GM21360 (cell line): ENCODE data around the gene IL1RAPL2.

Experiments used
- ATAC-seq: cut with Tn5 transposase; IDR thresholded peaks from one replicate; pipeline ENCODE4 v1.9.1; 2021; ENCODE audit warnings: mild to moderate bottlenecking, moderate library complexity; ENCODE audit not compliant: unreplicated experiment

Gene IL1RAPL2

GRCh38 chrX:105260291-105261043, 694.5 kb downstream of the IL1RAPL2 start:
- no peak for ATAC-seq

- ATAC-seq = no peak
Observed at GRCh38 chrX:105263171-105263570, 697.2 kb downstream of the IL1RAPL2 start.

DNA sequence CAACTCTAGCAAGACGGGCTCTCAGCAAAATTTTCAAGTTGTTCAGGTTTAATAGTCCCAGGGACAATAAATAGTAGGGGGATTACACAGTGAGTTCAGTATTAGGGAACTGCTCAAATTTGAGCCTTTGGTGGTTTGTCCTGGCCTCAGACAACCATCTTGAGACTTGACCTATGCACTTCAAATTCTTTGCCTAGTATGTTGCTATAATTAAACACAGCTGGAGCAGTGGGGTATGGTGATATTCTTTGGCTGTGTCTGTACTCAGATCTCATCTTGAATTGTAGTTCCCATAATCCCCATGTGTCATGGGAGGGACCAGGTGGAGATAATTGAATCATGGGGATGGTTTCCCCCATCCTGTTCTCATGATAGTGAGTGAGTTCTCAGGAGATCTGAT, 697.8 kb downstream of the IL1RAPL2 start:
- ATAC-seq = no peak

- ATAC-seq = no peak
Observed at GRCh38 chrX:105265093-105265492, 699.1 kb downstream of the IL1RAPL2 start.

DNA sequence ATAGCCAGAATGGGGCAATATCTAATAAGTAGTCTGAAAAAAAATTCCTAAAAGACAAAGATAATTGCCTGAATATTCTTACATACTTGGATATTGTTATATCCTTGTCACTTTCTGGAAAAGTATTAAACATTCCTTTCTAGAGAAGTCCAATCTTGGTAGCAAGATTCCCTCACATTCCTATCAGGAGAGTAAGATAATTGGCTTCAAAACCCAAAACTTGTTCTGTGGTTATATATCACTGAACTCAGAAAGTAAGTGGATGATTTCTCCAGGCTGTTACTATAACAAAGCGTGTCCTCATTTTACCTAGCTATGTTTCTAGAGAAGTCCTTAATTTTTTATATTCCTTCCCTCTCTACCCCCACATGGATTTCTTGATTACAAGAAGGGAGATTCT, 700.5 kb downstream of the IL1RAPL2 start:
- no peak for ATAC-seq

- ATAC-seq = no peak
Observed at GRCh38 chrX:105267167-105267566, 701.2 kb downstream of the IL1RAPL2 start.

- ATAC-seq = no peak
Observed at GRCh38 chrX:105269386-105269785, 703.4 kb downstream of the IL1RAPL2 start.

- no peak for ATAC-seq
Observed at GRCh38 chrX:105273326-105273725, 707.3 kb downstream of the IL1RAPL2 start.

- ATAC-seq = no peak
Observed at GRCh38 chrX:105274091-105274490, 708.1 kb downstream of the IL1RAPL2 start.

DNA sequence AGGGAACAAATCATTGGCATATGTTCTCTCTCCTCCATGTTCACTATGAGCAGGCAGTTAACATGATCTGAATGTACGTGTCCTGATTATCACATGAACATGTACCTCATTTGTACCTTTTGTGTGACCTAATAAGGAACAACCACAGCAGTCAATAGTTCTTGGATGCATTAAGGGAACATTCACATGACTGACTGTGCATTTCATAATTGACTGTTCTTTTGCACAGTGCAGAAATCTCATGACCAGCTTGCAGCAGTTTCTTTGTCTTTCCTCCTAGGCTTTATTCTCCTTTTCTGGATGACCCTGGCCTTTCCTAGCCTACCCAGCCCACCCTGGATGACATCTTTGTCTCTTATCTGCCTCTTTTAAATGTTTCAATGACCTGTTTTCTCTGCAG, 711.1 kb downstream of the IL1RAPL2 start:
- ATAC-seq = no peak

DNA sequence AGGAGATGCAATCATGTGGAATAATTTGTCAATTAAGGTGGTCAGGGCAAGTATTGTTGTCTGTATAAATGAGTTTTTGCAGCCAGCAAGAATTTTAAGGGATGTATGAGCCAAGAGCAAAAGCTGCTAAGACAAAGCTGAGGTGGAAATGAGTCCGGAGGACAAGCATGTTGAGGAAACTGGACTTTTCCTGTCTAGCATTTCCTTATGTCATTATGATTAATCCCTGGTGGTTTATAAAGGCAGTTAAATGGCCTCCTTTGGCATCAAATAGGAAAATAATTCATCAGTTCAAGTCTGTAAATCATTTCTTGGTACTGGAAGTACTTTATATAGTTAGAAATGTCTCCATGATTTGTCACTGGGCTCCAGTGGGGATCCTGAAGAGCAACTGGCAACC, 716.1 kb downstream of the IL1RAPL2 start:
- no peak for ATAC-seq

DNA sequence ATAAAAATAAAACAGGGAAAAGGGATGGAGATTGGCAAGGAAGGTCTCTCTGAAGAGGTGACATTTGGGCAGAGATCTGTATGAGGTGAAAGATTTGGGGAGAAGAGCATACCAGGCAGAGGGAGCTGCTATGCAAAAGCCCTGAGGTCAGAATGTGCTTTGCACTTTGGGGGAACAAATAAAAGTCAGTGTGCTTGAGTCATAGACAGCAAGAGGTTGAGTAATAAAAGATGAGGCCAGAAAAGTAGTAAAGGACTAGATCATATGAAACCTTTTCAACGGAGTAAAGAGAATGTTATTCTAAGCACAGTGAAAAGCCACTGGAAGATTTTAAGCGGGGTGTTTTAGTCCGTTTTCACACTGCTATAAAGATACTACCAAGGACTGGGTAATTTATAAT, 731.0 kb downstream of the IL1RAPL2 start:
- no peak for ATAC-seq

DNA sequence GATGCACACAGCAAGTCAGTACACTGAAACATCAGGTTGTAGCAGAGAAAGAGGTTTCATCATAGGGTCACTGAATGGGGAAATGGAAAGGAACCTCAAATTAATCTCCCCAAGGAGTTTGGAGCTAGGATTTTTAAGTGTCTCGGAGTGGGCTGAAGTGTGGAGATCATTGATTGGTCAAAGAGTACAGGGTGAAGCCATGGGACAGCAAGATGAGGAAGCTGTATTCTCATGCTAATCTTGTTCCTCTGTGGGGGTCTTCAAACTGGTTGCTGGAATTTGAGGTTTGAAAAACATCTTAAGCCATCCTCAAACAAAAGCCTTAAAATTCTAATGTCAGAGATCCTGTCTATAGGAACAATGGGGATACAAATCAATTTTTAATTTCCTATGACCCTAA, 733.3 kb downstream of the IL1RAPL2 start:
- no peak for ATAC-seq

DNA sequence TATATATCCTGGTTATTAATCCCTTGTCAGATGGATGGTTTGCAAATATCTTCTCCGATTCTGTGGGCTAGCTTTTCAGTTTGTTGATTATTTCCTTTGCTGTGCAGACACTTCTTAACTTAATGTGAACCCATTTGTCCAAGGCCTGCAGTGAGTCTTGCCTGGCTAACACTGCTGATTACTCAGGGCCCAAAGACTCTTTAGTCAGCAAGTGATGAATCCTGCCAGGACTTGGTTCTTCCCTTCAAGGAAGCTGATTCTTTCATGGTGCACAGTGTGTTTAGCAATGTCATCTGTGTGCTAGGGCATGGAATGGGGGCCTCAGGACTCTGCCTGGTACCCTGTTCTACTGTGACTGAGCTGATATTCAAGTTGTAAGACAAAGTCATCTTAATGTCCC, 736.2 kb downstream of the IL1RAPL2 start:
- ATAC-seq = no peak

- no peak for ATAC-seq
Observed at GRCh38 chrX:105307762-105308161, 741.8 kb downstream of the IL1RAPL2 start.

DNA sequence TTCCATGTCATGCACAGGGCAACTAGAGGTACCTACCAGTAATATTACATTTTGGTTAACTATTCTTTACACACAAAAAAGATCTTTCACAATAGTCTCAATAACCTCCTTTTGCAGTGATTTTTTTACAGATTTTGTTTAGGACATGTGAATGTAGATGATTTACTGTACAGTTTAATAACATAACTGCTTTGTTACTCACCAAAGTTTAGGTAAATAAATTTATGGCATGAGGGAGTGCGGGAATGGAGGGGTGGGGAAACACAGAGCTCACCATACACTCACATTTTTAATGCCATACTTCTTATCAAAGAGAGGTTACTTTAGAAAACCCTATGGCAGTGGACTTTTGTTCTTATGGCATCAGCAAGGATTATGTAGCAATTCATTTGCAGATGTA, 747.6 kb downstream of the IL1RAPL2 start:
- no peak for ATAC-seq

DNA sequence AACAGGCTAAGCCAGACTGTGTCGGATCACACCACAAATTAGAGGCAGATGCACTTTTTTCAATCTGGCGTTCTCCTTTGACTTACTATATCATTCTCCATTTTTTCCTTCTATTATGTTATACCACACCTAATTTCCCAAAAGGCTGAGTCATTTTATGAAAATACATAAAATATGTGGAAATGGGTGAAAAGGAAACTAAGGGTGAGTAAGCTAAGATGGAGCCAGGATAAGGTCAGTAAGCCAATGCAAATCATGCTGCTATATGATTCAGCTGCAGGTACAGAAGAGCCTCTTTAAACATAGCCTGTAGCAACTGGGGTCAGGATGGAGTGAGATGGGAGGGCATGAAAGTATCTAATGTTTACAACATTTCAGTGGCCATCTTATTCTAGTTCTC, 748.5 kb downstream of the IL1RAPL2 start:
- no peak for ATAC-seq

DNA sequence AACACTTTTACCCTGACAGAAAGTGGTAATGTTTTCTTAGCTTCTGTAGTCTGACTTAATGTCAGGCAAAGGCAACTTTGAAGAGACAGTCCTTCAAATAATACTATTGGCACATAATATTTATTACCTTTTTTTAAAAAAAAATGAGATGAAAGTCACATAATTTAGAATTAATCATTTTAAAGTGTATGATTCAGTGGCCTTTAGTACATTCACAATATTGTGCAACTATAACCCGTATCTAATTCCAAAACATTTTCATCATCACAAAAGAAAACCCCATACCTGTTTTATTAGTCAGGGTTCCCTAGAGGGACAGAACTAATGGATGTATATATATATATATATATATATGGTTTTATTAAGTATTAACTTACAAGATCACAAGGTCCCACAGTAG, 749.2 kb downstream of the IL1RAPL2 start:
- no peak for ATAC-seq

GRCh38 chrX:105317117-105317516, 751.1 kb downstream of the IL1RAPL2 start:
- ATAC-seq = no peak

GRCh38 chrX:105323928-105324327, 757.9 kb downstream of the IL1RAPL2 start:
- ATAC-seq = no peak

DNA sequence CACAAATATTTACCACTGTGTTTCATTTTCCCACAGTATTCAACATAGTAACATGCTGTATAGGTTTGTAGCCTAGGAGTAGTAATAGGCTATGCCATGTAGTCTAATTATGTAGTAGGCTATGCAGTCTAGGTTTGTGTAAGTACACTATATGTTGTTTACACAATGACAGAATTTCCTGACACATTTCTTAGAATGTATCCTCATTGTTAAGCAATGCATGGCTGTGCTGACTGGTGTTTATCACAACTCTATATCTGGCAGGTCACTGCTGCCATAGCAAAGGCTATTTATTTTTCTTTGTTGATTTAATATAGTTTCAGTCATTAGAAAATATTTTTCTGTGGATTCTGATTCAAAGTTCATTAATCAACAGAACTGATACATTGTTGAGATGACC, 762.8 kb downstream of the IL1RAPL2 start:
- no peak for ATAC-seq

DNA sequence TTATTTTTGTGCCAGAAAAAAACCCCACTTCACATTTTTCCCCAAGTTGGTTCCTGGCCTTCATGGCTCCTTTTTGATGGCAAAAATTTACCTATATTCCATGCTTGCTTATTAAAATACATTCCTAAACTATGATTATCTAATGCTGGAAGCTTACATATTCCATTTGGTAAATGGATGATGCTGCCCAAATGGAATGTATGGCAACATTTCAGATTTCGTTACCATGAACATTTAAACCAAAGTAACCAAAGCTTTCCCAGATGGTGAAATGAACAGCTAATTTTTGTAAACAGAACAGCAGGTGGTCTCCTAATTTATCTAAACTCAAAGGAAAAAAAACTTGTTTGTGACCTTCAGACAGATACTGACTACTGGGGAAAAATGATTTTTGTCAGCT, 765.2 kb downstream of the IL1RAPL2 start:
- ATAC-seq = no peak

DNA sequence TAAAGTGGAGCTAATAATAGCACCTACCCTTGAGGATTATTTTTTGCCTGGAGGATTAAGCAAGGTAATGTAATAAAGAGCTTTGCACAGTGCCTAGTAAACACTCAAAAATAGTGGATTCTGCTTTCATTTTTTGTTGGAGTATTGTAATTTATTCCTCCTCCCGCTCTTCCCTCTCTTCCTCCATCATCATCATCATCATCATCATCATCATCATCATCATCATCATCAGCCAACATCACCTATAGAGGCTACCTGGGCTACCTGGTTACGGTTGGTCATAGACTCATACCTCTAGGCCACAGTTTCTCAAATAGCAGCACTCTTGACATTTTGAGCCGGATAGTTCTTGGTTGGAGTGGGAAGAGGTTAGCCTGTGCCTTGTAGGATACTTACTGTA, 781.4 kb downstream of the IL1RAPL2 start:
- no peak for ATAC-seq
